Measurements from ENCODE around the gene SLC25A40.
A peak's percentile ranks its signal among the peaks of the same experiment; 100 is the strongest.

Gene SLC25A40

GRCh38 chr7:87784424-87784823, 91.7 kb downstream of the SLC25A40 start:
- Histone ChIP-seq H3K27me3 (ENCODE audit: insufficient read depth, low read length, poor library complexity) (no peaks in the 10 kb centered on the region), H3K79me2 (ENCODE audit: insufficient read depth, low read length) (no peaks in the 10 kb centered on the region), H3K9me3 (ENCODE audit: insufficient read depth, low read length, severe bottlenecking) (no peaks in the 10 kb centered on the region), H3K27ac (ENCODE audit: low read length) (no peak overlapping the region), H3K9ac (ENCODE audit: low read depth, low read length) (no peak overlapping the region), H3K4me2 (ENCODE audit: insufficient read depth, low read length) (no peak overlapping the region), H3K36me3 (ENCODE audit: insufficient read depth, low read length) (no peaks in the 10 kb centered on the region), H4K20me1 (ENCODE audit: insufficient read depth, low read length) (no peaks in the 10 kb centered on the region), H3K4me1 (ENCODE audit: insufficient read depth, low read length) (no peaks in the 10 kb centered on the region), H3K4me3 (ENCODE audit: low read depth in 1 of 2, low read length in 2 of 2) (no peak overlapping the region), H2AFZ (ENCODE audit: low read depth, low read length) (no peak overlapping the region)
- TF ChIP-seq EZH2 (IDR thresholded peaks at IDR 0.05; ENCODE audit: borderline replicate concordance, low read depth, low read length, severe bottlenecking), result no peak
- peak; percentile 27 for TF ChIP-seq CTCF (IDR thresholded peaks at IDR 0.05; ENCODE audit: borderline replicate concordance, extremely low read depth, low read length, poor library complexity, severe bottlenecking)
- DNase-seq (no peak), ATAC-seq (ENCODE audit: insufficient read depth, low read depth) (no peak)

All from DND-41 (cell line).